K562 (cell line): ENCODE data around the gene MXD3. TPM values are rescaled to one million over a fixed set of nuclear protein-coding genes. Genes with fewer than 3 reads are reported as not detected.

ENCODE experiments used
- ATAC-seq: fragments of 200-7000 bp; cut with Tn5 transposase; 3 replicates; pipeline ENCODE4 v1.9.1; 2020; ENCODE audit warnings: moderate library complexity
- BruUV-seq: library from RNA; stranded (reverse); fragments of 400-500 nt; replicated peaks from 2 replicates; lab custom pipeline; 2021; lab: Mats Ljungman, UMichigan
- CTCF ChIA-PET: fragments of 300-600 bp; formaldehyde crosslinking; extraction: SDS; loops from one replicate; lab custom pipeline; 2021; ENCODE audit warnings: low intra/inter-chr PET ratio; lab: Yijun Ruan, JAX
- POLR2A ChIA-PET: fragments of 300-600, 350-650 bp; sonication (Branson Sonifier 250); formaldehyde crosslinking; extraction: SDS; loops from one replicate; lab custom pipeline; 2021; ENCODE audit warnings: antibody characterized with exemption, inconsistent platforms; lab: Yijun Ruan, JAX
- DNase-seq, 4 experiments: peaks; one replicate each; pipeline versions ENCODE4 v3.0.0 to v3.0.0-alpha.2; 2011 to 2018; ENCODE audit warnings: low spot score in 3 of 4, mixed read lengths in 3 of 4; ENCODE audit errors: extremely low read depth in 1 of 4
- FAIRE-seq: peaks from 2 replicates; lab custom pipeline; 2011; peaks lifted over from hg19 to GRCh38; lab: Jason Lieb, UNC
- H2AFZ ChIP-seq: 2 replicates; pipeline ENCODE4 v1.6.0; 2011; ENCODE audit warnings: low read depth, low read length, control low read depth, inconsistent platforms
- H3K27ac ChIP-seq: fragments of 200-600 bp; 3 replicates; pipeline ENCODE4 v1.8.0; 2011; ENCODE audit warnings: low read depth, mild to moderate bottlenecking, control low read depth, inconsistent platforms, low read length, moderate library complexity, mixed read lengths; ENCODE audit errors: extremely low read depth
- H3K27me3 ChIP-seq, 2 experiments: fragments of 300-600 bp in 1 of 2; 2 replicates in 1 of 2; 3 replicates in 1 of 2; pipeline versions ENCODE4 v1.6.0 to v1.8.0; 2011; ENCODE audit warnings: inconsistent platforms in 2 of 2, low read length in 2 of 2, mild to moderate bottlenecking in 1 of 2, mixed read lengths in 1 of 2, moderate library complexity in 1 of 2; ENCODE audit not compliant: control insufficient read depth in 2 of 2, insufficient read depth in 2 of 2
- H3K36me3 ChIP-seq: fragments of 300-600 bp; 3 replicates; pipeline ENCODE4 v1.8.0; 2011; ENCODE audit warnings: mild to moderate bottlenecking, low read length, inconsistent platforms; ENCODE audit not compliant: control insufficient read depth, insufficient read depth
- H3K4me1 ChIP-seq, 2 experiments: fragments of 200-600 bp in 1 of 2; replicated peaks in 1 of 2; 2 replicates in 1 of 2; 3 replicates in 1 of 2; pipeline versions ENCODE4 v1.5.1 to v1.8.0; 2011; ENCODE audit warnings: inconsistent platforms in 2 of 2, low read length in 2 of 2, mild to moderate bottlenecking in 1 of 2, mixed read lengths in 1 of 2, moderate library complexity in 1 of 2; ENCODE audit not compliant: control insufficient read depth in 2 of 2, insufficient read depth in 2 of 2
- H3K4me2 ChIP-seq: 2 replicates; pipeline ENCODE4 v1.6.1; 2011; ENCODE audit warnings: low read length, control low read depth, inconsistent platforms, mixed read lengths; ENCODE audit not compliant: insufficient read depth
- H3K4me3 ChIP-seq: fragments of 200-600 bp; sonication (generic), shearing (Covaris generic); 2 replicates; pipeline ENCODE4 v1.5.1; 2016; ENCODE audit warnings: control low read depth, inconsistent platforms
- H3K79me2 ChIP-seq: fragments of 200-600 bp; 3 replicates; pipeline ENCODE4 v1.8.0; 2011; ENCODE audit warnings: low read length, inconsistent platforms; ENCODE audit not compliant: control insufficient read depth, insufficient read depth
- H3K9ac ChIP-seq, 2 experiments: 2 replicates each; pipeline versions ENCODE4 v1.6.0 to v1.6.1; 2011; ENCODE audit warnings: low read depth in 2 of 2, low read length in 2 of 2, control low read depth in 1 of 2, inconsistent platforms in 1 of 2, mild to moderate bottlenecking in 1 of 2, mixed read lengths in 1 of 2; ENCODE audit not compliant: insufficient read depth in 1 of 2
- H3K9me1 ChIP-seq: one replicate; pipeline ENCODE4 v1.6.0; 2011; ENCODE audit warnings: inconsistent platforms, mild to moderate bottlenecking, low read length, moderate library complexity; ENCODE audit not compliant: control insufficient read depth, insufficient read depth
- H3K9me3 ChIP-seq: replicated peaks from 2 replicates; pipeline ENCODE4 v1.5.1; 2011; ENCODE audit warnings: low read depth, low read length, inconsistent platforms; ENCODE audit not compliant: control insufficient read depth, insufficient read depth
- H4K20me1 ChIP-seq: replicated peaks from 2 replicates; pipeline ENCODE4 v1.6.1; 2011; ENCODE audit warnings: low read length, inconsistent platforms, mixed read lengths; ENCODE audit not compliant: control insufficient read depth, insufficient read depth
- BACH1 ChIP-seq: fragments of 200-800 bp; sonication (Bioruptor generic); IDR thresholded peaks from 2 replicates; pipeline ENCODE4 v1.6.1; 2016; ENCODE audit warnings: missing genetic modification characterization, missing compliant biosample characterization
- BRF2 ChIP-seq: IDR thresholded peaks from 3 replicates; pipeline ENCODE4 v1.6.1; 2011; ENCODE audit warnings: borderline replicate concordance, mild to moderate bottlenecking; ENCODE audit not compliant: insufficient read length, insufficient read depth
- CSDE1 ChIP-seq, 2 experiments: fragments of 450-650 bp; IDR thresholded peaks; 2 replicates each; pipeline ENCODE4 v1.6.1; 2016; ENCODE audit warnings: mild to moderate bottlenecking in 1 of 2
- HMG20A ChIP-seq: fragments of 450-650 bp; formaldehyde crosslinking; conservative IDR thresholded peaks from 2 replicates; pipeline ENCODE4 v1.4.0; 2020; ENCODE audit warnings: mild to moderate bottlenecking, mixed read lengths
- ILF3 ChIP-seq: fragments of 450-650 bp; IDR thresholded peaks from 2 replicates; pipeline ENCODE4 v1.6.1; 2018; ENCODE audit warnings: antibody characterized with exemption, mild to moderate bottlenecking, moderate library complexity, borderline replicate concordance
- MXI1 ChIP-seq: IDR thresholded peaks from 2 replicates; pipeline ENCODE4 v1.6.1; 2011; ENCODE audit warnings: low read depth, mild to moderate bottlenecking, improper control_type of control experiment, low read length
- NCOA2 ChIP-seq, 2 experiments: fragments of 450-650 bp; IDR thresholded peaks; 2 replicates each; pipeline ENCODE4 v1.6.1; 2018; ENCODE audit warnings: mild to moderate bottlenecking in 2 of 2, moderate library complexity in 1 of 2; ENCODE audit not compliant: partially characterized antibody in 2 of 2
- NONO ChIP-seq, 2 experiments: fragments of 200-400 bp in 1 of 2; fragments of 450-650 bp in 1 of 2; formaldehyde crosslinking in 1 of 2; IDR thresholded peaks; 2 replicates each; pipeline ENCODE4 v1.6.1; 2017; ENCODE audit warnings: low read depth in 2 of 2, mild to moderate bottlenecking in 2 of 2, moderate library complexity in 2 of 2, low read length in 1 of 2
- ZBTB2 ChIP-seq: fragments of 450-650 bp; IDR thresholded peaks from 2 replicates; pipeline ENCODE4 v1.6.1; 2016; ENCODE audit warnings: antibody characterized with exemption
- ZEB2 ChIP-seq: fragments of 450-650 bp; IDR thresholded peaks from 2 replicates; pipeline ENCODE4 v1.6.1; 2016
- WGBS: fragments of 100-300 bp; shearing (Covaris generic); methylation state at CpG from one replicate; pipeline ENCODE4 v1.1.6; 2016; ENCODE audit warnings: low coverage, mixed read lengths; ENCODE audit not compliant: insufficient coverage; ENCODE audit errors: missing lambda C conversion rate; 5-methylcytosine and 5-hydroxymethylcytosine counted together
- in situ Hi-C: fragments of 300-500 bp; cut with MboI; formaldehyde crosslinking; loops from 4 replicates; pipeline ENCODE4 v1.15.0; 2018; ENCODE audit warnings: inconsistent platforms, mixed read lengths
- intact Hi-C: fragments of 100-400 bp; cut with micrococcal nuclease; formaldehyde crosslinking; loops from 2 replicates; pipeline ENCODE4 v1.14.2; 2022
- polyA plus RNA-seq, 8 experiments: library from polyadenylated mRNA; depleted of rRNA in 4 of 8; stranded (reverse) in 5 of 8; unstranded in 3 of 8; fragments of >200 nt; fragmentation: Nextera tagmentation in 2 of 8; fragmentation: Illumina TruSeq in 1 of 8; extraction: Ambion mirVana in 2 of 8; extraction: Trizol in 1 of 8; gene quantifications; 2 replicates each; pipeline versions ENCODE4 v1.2.1 to v1.2.3, GENCODE V29; 2011 to 2014; ENCODE audit warnings: inconsistent platforms in 1 of 8, missing spikeins in 1 of 8
- total RNA-seq, 7 experiments: library from RNA; depleted of rRNA in 6 of 7; stranded (reverse); fragments of >200 nt in 6 of 7; fragmentation: Illumina TruSeq in 2 of 7; extraction: Trizol in 2 of 7; gene quantifications; 2 replicates each; pipeline versions ENCODE4 v1.2.1 to v1.2.3, GENCODE V29; 2011 to 2021; ENCODE audit warnings: low replicate concordance in 1 of 7

Gene MXD3
- total and polyA plus RNA-seq, 9 of the 15 experiments (the other 6 are each of a cell fraction or from before 2014, with no cell fraction given), result 0.28 to 24.8 (median 4.5) TPM

GRCh38 chr5:177320879-177321278 is 9.2 kb upstream of the MXD3 start (continued):
- TF ChIP-seq BACH1 (tag), result no peak

GRCh38 chr5:177319913-177320588 is 8.4 kb upstream of the MXD3 start:
- Histone ChIP-seq H3K4me2 (no peak overlapping the region), H3K27ac (no peak overlapping the region), H3K4me1 (peaks cover 2 to 15% of the 10 kb centered on the region in 2 experiments; a peak in 3 of 5 replicates), H3K4me3 (no peak overlapping the region), H3K36me3 (peaks cover 10% of the 10 kb centered on the region; the same call in 2 of the 3 replicates), H3K9me3 (no peaks in the 10 kb centered on the region), H2AFZ (no peak overlapping the region), H3K9ac (no peak overlapping the region), H3K9me1 (no peaks in the 10 kb centered on the region), H3K79me2 (no peaks in the 10 kb centered on the region), H4K20me1 (no peaks in the 10 kb centered on the region), H3K27me3 (no peaks in the 10 kb centered on the region)
- ATAC-seq (no peak), DNase-seq (no peak), FAIRE-seq (no peak)
- intact Hi-C loops, result loop anchor here (5.0 kb wide), 1 partner anchor 177 kb away; the partner anchor contains the start of gene PDLIM7
- in situ Hi-C loops, result no loop called here
- ChIA-PET CTCF (no interaction called here), POLR2A (no interaction called here)
- BruUV-seq, result no TSS peak
- WGBS, result 94% methylated on average over 12 of the region's 14 CpGs
- no peak for TF ChIP-seq MXI1
- TF ChIP-seq CSDE1 (IDR thresholded peaks at IDR 0.05), result no peak
- TF ChIP-seq ZEB2, result no peak
- TF ChIP-seq HMG20A (CRISPR knock-in tag), result no peak
- TF ChIP-seq NCOA2 (IDR thresholded peaks at IDR 0.05; ENCODE audit: partially characterized antibody in 2 of 2), result no peak
- no peak for TF ChIP-seq BRF2
- no peak for TF ChIP-seq ZBTB2
- TF ChIP-seq NONO (IDR thresholded peaks at IDR 0.05; ENCODE audit: low read depth in 2 of 2, low read length in 1 of 2), result no peak
- no peak for TF ChIP-seq ILF3
